NCI-H2227 treated with DMSO at 0.1 percent for 48 hours (cell line): ENCODE measurements around the gene KCNH1.

Experiments
- DNase-seq: peaks from one replicate; lab custom pipeline; 2025; lab: John Stamatoyannopoulos, UW

The KCNH1 gene

GRCh38 chr1:210857705-210858104 is 276.2 kb downstream of the KCNH1 start:
- no peak for DNase-seq

DNA sequence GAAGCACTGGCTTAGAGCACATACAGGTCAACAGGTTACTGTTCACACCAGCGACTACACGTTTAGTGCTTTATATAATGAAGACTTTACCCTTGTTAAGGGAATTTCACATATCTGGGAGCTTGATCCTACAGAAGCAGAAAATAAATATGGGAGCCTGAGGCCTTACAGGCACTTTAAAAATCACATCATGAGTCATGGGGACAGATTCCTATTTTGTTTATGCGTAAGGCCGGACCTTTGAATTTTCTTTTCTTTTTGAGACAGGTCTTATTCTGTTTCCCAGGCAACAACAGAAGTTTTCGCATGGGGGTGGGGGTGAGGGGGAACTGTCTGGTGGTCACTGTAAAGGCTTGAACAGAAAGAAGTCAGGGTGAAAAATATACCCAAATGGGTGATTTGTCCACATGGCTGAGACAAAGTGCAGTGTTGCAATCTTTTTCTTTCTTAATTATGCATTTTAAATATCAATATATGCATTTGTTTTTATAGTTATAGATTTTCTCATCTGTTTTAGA is 276.7 kb downstream of the KCNH1 start:
- DNase-seq: no peak

DNA sequence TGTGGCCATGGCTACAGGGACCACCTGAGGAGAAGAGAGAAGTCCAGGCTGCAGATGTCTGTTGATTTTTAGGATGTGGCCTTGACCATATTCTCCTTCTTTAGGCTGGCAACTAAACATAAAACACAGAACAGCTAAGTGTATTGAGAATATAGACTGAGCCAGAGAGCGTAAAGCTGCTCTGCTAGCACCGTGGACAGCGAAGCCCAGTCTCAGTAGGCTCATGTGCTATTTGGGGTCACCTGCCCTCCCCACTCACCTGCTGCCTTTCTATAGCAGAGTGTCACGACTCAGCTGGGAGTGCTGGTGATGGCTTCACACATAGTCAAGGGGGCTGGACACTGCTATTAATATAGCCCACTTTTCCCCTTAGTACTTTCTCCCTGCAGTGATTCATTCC is 278.5 kb downstream of the KCNH1 start:
- no peak for DNase-seq

DNA sequence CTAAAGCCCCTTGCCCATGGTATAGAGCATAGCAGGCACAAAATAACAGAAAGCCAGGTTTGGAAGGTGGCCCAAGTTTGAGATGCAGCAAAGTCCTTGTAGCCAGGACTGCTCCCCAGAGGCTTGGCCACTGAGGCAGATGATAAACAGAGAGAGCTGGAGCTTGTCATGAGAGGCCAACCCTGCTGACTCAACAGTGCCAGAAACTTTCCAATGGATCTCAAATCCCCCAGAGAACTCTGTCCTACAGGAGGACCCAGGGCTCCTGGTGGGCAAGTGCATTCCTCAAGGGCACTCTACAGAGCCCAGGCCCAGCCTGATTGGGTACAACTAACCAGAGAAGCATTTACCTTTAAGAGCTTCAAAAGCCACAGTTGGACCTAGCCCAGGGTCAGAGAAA is 280.7 kb downstream of the KCNH1 start:
- DNase-seq: no peak

DNA sequence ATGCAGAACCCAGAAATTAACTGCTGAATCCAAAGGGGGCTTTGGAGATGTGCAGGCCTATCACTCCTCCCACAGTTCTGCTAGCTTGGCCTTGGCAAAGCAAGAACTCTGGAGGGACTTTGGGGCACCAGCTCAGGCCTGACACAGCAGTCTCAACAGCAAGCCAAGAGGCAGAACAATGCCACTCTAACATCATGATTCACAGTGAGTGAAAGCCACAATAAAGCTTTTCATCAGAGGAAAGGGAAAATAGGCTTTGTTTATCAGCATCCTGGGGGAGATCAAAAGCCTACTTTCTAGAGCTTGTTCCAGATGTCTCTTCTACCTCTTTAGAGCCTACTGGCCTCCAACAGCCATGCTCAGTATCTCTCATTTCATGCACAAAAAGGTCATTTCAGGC is 283.4 kb downstream of the KCNH1 start:
- no peak for DNase-seq

- no peak for DNase-seq
These were observed 285.5 kb downstream of the KCNH1 start for GRCh38 chr1:210848474-210848873.

GRCh38 chr1:210841926-210842625 is 291.9 kb downstream of the KCNH1 start:
- no peak for DNase-seq

DNA sequence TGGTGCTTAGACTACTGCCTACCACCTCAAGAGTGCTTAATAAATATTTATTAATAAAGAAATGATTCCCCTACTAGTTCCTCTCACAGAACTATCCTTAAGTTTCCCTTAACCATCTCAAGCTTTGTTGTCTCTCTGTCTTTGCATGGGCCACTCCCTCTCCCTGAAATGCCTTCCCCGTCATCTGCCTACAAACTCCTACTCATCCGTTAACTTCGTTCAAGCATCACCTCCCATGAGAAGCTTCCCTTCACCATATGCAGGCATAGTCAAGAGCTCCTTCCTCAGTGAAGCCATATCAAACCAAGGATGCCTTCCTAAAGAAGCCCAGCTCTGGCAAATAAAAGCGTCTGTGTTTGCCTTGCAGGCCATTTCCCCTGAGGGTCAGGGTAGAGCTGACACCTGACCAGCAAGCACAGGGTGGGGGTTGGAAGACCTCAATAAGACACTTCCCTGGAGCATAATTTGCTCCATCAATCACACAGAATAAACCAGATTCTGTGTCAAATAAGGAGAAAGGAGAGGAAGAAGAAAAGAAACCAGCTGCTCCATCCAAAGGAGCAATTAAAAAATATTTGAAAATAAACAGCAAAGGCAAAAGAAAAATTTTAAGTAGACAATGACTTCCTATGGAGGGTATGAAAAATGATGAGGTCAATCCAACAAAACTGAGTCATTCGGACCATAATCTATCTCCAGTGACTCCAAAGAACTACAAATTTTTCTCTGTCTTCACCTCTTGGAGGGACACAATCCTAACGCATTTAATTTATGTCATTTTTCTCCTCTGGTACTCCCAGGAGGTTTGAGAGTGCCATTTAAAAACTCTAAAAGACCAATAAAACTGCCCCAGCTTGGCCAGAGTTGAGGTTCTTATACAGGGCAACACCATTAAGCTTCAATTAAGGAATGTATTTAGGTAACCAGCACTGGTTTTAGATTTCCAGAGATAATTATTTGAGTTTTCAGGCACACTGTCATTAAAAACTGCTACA is 303.6 kb downstream of the KCNH1 start:
- DNase-seq: peak; percentile 63

DNA sequence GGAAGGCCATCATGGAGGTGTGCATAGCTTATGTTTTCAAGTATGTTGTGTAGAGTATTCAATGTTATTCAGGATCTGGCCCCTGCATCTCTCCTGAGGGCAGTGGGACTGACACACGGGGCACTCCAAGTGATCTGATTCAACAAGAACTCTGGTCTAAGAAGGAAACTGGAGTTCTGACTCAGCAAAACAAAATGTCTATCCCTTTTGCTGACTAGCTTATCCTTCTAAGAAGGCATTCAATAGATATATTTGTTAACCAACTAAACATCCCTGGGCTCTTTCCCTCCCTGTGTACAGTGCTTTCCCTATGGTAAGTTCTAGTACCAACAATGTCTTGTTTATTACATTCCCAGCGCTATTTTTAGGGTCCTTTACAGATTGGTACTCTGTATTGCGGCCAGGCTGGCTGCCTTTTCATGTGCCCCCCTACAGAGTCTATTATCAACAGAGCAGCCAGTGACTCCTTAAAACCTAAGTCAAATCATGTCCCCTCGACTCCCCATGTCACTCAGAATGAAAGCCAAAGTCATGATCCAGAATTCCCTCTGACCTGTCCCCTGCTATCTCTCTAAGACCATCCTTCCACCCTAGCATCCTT is 304.9 kb downstream of the KCNH1 start:
- no peak for DNase-seq

- DNase-seq: no peak
These were observed 306.5 kb downstream of the KCNH1 start for GRCh38 chr1:210827481-210827880.

DNA sequence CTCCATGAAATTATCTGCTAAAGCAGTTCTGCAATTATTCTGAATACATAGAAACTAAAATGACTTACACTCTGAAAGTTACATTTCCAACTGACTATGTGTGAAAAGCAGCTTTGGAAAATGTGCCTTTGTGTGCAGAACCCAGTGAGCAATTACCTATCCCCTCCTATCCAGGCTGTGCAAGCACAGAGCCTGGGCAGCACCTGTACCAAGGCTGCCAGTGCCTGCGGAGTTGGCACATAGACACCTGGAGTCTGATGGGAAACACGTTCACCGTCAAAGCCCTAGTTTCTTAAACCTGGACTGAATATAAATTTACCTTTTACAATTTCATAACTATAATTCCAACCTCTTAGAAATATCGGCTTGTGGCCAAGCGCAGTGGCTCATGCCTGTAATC is 307.3 kb downstream of the KCNH1 start:
- DNase-seq: no peak

DNA sequence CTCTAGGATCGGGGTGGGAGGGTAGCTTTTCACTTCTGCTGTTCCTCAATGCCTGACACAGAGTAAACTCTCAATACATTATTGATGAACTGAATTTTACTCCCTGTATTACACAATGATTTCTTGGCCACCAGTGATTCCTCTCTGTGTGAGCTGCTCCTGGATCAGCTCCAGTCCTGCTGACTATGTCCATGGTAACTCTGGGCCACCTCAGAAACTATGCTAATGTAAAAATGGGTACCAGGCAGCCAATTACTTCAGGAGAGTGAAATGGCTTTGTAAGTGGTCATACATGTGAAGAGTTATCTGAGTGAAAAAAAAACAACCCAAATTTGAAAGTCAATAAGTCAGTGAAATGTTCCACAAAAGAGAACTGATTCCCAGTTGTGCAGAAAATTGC is 311.0 kb downstream of the KCNH1 start:
- no peak for DNase-seq

DNA sequence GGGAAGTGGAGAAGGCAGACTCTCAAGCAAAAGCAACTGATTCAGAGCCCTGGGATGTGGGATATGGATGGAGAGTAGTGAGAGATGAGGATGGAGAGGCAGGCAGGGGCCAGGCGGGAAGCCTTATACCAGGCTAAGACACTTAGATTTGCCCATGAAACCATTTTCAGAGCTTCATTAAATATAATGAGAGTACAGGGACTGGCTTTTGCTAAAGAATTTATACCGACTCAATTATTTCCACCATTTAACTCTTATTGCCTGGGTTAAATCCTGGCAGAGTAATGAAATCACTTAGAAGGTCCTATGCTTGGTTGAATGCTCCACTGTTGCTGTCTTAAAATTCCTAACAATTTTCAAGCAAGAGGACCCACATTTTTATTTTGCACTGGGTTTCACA is 311.7 kb downstream of the KCNH1 start:
- no peak for DNase-seq

DNA sequence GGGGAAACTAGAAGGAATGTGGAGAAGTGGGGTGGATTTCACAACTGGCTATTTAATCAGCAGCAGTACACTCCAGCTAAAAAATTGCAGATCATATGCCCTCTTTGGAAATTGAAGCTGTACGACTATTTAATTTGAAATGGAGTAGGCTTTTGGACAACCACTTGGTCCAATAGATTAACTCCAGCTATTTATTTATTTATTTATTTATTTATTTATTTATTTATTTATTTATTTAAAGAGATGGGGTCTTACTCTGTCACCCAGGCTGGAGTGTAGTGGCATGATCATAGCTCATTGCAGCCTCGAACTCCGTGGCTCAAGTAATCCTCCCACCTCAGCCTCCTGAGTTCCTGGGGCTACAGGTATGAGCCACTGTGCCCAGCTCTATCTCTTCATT is 312.3 kb downstream of the KCNH1 start:
- no peak for DNase-seq

- no peak for DNase-seq
These were observed 314.7 kb downstream of the KCNH1 start for GRCh38 chr1:210819266-210819665.

DNA sequence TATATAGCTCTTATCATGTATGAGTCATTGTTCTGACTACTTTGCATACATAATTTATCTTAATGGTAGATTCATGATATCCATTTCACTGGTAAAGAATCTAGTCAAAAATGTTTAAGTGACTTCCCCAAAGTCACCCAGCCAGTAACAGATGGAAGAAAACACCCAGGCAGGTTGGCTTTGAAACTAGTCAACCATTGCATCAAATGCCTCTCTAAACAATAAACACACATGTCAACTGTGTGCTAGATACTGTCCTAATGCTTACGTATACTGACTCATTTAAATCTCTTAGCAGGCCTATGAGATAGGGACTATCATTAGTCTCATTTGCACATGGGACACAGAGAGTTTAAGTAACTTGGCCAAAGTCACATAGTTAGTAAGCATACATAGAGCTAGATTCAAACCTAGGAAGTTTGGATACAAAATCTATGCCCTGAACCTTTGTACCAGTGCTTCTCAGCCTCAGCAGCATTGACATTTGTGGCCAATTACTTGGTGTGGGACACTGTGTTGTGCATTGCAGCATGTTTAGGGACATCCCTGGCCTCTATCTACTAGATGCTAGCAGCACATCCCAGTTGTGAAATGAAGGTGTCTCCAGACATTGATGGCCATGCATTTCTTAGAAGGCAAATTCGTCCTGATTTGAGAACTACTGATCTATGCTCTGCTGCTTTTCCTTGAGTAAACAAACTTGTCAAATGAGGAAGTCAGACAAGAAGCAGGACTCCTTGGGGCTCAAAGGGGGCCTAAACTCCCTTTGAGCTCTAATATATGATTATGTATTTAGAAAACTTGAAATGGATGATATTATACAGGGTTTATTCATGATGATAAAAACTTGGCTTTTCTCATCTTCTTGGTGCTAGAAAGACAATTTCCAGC is 316.3 kb downstream of the KCNH1 start:
- no peak for DNase-seq

GRCh38 chr1:210815641-210816550 is 318.1 kb downstream of the KCNH1 start:
- DNase-seq: peak; percentile 27

DNA sequence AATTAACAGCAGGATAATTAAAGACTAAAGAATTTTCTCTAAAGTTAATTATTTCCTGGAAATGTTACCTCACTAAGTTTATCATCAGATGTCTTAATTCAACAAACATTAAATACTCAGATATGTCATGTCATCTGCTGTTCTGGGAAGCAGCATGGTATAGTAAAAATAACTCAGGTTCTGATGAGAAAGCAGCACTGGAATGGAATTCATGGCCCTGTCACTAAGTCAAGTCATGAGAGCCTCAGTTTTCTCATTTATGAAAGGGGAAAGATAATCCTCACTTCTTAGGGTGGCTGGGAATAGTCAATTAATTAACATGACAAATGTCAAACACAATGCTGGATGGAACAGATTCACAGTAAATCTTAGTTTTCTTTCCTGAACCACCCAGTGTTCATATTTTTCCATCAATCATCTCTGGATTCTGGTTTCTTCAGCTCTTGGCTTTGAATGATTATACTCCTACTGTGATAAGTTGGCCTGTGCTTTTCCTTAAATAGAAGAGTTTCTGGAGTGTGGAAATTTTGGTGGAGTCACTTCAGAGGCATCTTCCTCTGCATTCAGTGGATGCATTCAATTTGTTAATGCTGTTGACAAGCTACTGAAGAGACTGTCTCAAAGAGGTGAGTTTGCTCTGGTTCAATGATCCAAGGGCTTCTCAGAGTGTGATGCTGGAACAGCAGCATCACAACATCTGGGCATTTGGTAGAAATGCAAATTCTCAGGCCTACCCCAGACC is 319.4 kb downstream of the KCNH1 start:
- no peak for DNase-seq

- DNase-seq: no peak
These were observed 332.4 kb downstream of the KCNH1 start for GRCh38 chr1:210801501-210801900.

- no peak for DNase-seq
These were observed 333.2 kb downstream of the KCNH1 start for GRCh38 chr1:210800756-210801155.
